Gastroesophageal sphincter (tissue), 3 donors: Measurements from ENCODE around the gene NSD2.

Experiments used
- CTCF ChIP-seq, 4 experiments: fragments of 200-600 bp in 2 of 4; fragments of 450-650 bp in 2 of 4; sonication (generic) in 1 of 4; IDR thresholded peaks; one replicate each; pipeline ENCODE4 v1.5.1; 2017 to 2019; ENCODE audit warnings: antibody characterized with exemption in 4 of 4, mild to moderate bottlenecking in 2 of 4, moderate library complexity in 2 of 4
- POLR2AphosphoS5 ChIP-seq: sonication (generic); formaldehyde crosslinking; IDR thresholded peaks from one replicate; pipeline ENCODE4 v1.6.1; 2017; ENCODE audit warnings: antibody characterized with exemption

GRCh38 chr4:1984406-1985191, 113.4 kb downstream of the NSD2 start:
- TF ChIP-seq CTCF (IDR thresholded peaks at IDR 0.05) (no peak), POLR2AphosphoS5 (no peak)
